ENCODE data around the gene MYO15A.
A peak's percentile ranks its signal among the peaks of the same experiment; 100 is the strongest.

MYO15A gene

GRCh38 chr17:18224387-18225120 is 116.0 kb downstream of the MYO15A start:
- no peak for DNase-seq

GRCh38 chr17:18225121-18225641 is 116.6 kb downstream of the MYO15A start, which contains the start of gene LLGL1:
TSS of gene LLGL1 (plus strand) at chr17:18225635. CDS start at chr17:18225683, 48 bp downstream.
- DNase-seq = peak; percentile 98 to 99

GRCh38 chr17:18225642-18226283 is 117.2 kb downstream of the MYO15A start:
- DNase-seq = no peak

GRCh38 chr17:18226284-18226945 is 117.9 kb downstream of the MYO15A start:
- DNase-seq = no peak

- no peak for DNase-seq
These were observed 119.1 kb downstream of the MYO15A start for GRCh38 chr17:18227635-18228034.

- no peak for DNase-seq
These were observed 119.7 kb downstream of the MYO15A start for GRCh38 chr17:18228176-18228682.

- DNase-seq = no peak
These were observed 120.7 kb downstream of the MYO15A start for GRCh38 chr17:18229254-18229653.
